Activated naive CD8-positive, alpha-beta T cell treated with anti-CD3 and anti-CD28 coated beads, Interleukin-2, amount 10 ng/mL, durations not matched to agents 7 days and 5 days (primary cell): ENCODE measurements around the gene FAM83D. TPM values are rescaled to one million over a fixed set of nuclear protein-coding genes. Genes with fewer than 3 reads are reported as not detected.

Experiments
- ATAC-seq: fragments of 150-1000 bp; cut with Tn5 transposase; one replicate; pipeline ENCODE4 v1.10.0; 2021; ENCODE audit warnings: low read depth, moderate library complexity
- POLR2A ChIA-PET: fragments of 350-600 bp; sonication (Branson Sonifier 250); formaldehyde crosslinking; loops from one replicate; lab custom pipeline; 2021; ENCODE audit warnings: antibody characterized with exemption; lab: Charles Lee
- DNase-seq: peaks from one replicate; pipeline ENCODE4 v3.0.0; 2021
- H3K27ac Mint-ChIP-seq: one replicate; pipeline ENCODE4 v1.8.0; 2022; ENCODE audit warnings: mild to moderate bottlenecking, mixed read lengths
- H3K27me3 Mint-ChIP-seq: one replicate; pipeline ENCODE4 v1.8.0; 2022; ENCODE audit warnings: mild to moderate bottlenecking, moderate library complexity, mixed read lengths
- H3K36me3 Mint-ChIP-seq: one replicate; pipeline ENCODE4 v1.8.0; 2021; ENCODE audit warnings: mild to moderate bottlenecking, mixed read lengths
- H3K4me1 Mint-ChIP-seq: one replicate; pipeline ENCODE4 v1.8.0; 2021; ENCODE audit warnings: mixed read lengths
- H3K4me3 Mint-ChIP-seq: one replicate; pipeline ENCODE4 v1.8.0; 2022; ENCODE audit warnings: mild to moderate bottlenecking, moderate library complexity, mixed read lengths
- H3K9me3 Mint-ChIP-seq: one replicate; pipeline ENCODE4 v1.8.0; 2021; ENCODE audit warnings: mixed read lengths
- total RNA-seq, 2 experiments: library from RNA; stranded (reverse); gene quantifications; one replicate each; pipeline ENCODE4 v1.2.3, GENCODE V29; 2021

FAM83D gene, protein sequence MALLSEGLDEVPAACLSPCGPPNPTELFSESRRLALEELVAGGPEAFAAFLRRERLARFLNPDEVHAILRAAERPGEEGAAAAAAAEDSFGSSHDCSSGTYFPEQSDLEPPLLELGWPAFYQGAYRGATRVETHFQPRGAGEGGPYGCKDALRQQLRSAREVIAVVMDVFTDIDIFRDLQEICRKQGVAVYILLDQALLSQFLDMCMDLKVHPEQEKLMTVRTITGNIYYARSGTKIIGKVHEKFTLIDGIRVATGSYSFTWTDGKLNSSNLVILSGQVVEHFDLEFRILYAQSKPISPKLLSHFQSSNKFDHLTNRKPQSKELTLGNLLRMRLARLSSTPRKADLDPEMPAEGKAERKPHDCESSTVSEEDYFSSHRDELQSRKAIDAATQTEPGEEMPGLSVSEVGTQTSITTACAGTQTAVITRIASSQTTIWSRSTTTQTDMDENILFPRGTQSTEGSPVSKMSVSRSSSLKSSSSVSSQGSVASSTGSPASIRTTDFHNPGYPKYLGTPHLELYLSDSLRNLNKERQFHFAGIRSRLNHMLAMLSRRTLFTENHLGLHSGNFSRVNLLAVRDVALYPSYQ
- 10 to 100 TPM; 14.4 to 15.4 TPM for total RNA-seq

DNA sequence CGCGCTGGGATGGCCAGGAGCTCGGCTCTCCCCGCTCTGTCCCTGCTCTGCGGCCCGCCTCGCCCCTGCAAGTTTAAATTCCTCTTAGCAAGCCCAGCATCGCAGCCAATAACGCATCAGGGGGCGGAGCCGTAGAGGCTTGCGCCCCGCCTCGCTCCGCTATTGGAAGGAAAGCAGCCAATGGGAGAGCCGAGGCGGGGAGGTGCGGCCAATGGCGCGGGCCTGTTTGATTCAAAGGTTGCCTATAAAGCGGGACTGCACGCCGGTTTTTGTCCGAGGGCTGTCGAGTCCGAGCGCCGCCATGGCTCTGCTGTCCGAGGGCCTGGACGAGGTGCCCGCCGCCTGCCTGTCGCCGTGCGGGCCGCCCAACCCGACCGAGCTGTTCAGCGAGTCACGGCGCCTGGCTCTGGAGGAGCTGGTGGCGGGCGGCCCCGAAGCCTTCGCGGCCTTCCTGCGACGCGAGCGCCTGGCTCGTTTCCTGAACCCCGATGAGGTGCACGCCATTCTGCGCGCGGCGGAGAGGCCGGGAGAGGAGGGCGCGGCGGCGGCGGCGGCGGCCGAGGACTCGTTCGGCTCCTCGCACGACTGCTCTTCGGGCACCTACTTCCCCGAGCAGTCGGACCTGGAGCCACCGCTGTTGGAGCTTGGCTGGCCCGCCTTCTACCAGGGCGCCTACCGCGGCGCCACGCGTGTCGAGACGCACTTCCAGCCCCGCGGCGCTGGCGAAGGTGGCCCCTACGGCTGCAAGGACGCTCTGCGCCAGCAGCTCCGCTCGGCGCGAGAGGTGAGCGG lies at the start of gene FAM83D:
TSS of gene FAM83D (plus strand) at position 276 of the 792 bp plus-strand sequence. CDS start at position 302, 26 bp downstream.
- H3K9me3 Mint-ChIP-seq, result no peaks in the 10 kb centered on the region
- POLR2A ChIA-PET, result interaction anchor here (0.6 to 1.6 kb wide), 6 partner anchors 25 to 491 kb away, joined by 3 to 14 read pairs (median 4); partner anchors contain the start of genes DHX35 and SNHG17
- DNase-seq (peak; percentile 94), ATAC-seq (peak; percentile 95)
- H3K4me1 Mint-ChIP-seq, result peaks cover 31% of the 10 kb centered on the region
- H3K4me3 Mint-ChIP-seq, result peak within 1 kb of the TSS; percentile 89
- peaks cover 16% of the 10 kb centered on the region for H3K36me3 Mint-ChIP-seq
- no peaks in the 10 kb centered on the region for H3K27me3 Mint-ChIP-seq
- peak within 1 kb of the TSS; percentile 77 for H3K27ac Mint-ChIP-seq

DNA sequence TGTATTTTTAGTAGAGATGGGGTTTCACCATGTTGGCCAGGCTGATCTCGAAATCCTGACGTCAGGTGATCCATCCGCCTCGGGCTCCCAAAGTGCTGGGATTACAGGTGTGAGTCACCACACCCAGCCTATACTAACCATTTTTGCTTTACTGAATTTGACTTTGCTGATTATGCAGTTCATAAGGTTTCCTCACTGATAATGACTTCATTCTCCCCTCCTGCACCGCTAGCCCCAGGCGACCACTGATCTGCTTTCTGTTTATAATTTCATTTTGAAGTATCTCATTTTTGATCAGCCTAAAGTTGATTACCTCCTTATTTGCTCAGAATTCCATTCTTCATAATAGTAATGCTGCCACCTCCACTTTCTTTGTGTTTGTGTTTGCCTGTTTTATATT lies 48.7 kb upstream of the FAM83D start:
- no peak overlapping the region for H3K4me3 Mint-ChIP-seq
- H3K9me3 Mint-ChIP-seq, result no peaks in the 10 kb centered on the region
- DNase-seq, result no peak
- H3K36me3 Mint-ChIP-seq, result peaks cover 20% of the 10 kb centered on the region
- POLR2A ChIA-PET, result no interaction called here
- ATAC-seq, result no peak
- H3K4me1 Mint-ChIP-seq, result peaks cover 76% of the 10 kb centered on the region
- H3K27me3 Mint-ChIP-seq, result no peaks in the 10 kb centered on the region
- no peak overlapping the region for H3K27ac Mint-ChIP-seq

DNA sequence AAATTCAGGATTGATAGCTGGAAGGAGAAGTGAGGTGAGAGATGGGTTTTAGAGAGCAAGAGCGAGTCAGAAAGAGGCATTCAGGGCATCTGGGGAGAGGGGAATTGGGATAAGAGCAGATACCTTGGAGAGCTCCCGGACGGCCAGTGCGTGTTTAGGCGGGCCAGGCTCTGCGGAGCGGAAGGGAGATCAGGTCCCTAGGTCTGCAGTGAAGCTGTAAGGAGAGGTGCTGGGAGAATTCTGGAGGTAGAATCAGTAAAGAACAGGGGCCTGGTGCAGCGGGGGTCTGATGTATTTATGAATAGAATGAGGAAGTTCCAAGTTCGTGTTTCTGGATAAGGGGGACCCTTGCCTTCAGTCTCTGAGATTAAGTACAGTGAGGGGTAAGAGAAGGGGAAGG lies 47.4 kb upstream of the FAM83D start:
- H3K4me3 Mint-ChIP-seq, result no peak overlapping the region

DNA sequence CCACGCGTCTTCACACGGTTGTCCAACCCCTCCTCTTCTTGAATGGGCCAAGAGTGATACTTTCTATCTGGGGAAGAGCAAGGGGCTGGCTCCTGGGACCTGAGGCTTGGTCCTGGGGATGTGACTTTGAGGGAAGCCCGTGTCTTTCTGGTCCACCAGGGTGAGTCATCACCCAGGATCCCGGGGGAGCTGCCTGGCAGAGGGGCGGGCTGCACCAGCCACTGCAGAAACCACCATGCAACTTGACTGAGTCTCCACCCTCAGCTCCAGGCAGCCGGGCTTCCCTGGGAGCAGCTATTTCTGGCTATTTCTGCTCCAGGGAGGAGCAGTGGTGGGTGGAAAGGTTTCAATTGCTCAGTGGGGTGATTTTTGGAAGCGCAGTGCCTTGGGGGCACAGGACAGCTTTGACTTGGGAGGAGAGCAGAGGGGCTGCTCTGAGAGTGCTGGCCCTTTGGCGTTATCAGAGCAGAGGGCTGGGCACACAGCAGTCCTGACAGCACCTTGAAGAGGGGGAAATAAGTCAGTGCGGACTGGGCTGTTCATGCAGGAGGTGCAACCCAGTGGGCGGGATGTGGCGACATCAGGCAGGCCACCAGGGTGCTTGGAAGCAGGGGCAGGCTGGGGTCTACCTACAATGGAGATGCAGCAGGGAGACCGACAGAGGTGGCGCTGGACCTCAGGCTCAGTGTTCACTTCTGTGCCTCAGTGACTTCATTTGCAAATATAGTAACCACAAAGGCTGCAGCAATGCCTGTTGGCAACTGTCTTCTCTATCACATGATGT lies 45.1 kb upstream of the FAM83D start:
- no peak for DNase-seq
- H3K36me3 Mint-ChIP-seq, result peaks cover 19% of the 10 kb centered on the region
- no peak for ATAC-seq
- no peaks in the 10 kb centered on the region for H3K27me3 Mint-ChIP-seq
- peaks cover 52% of the 10 kb centered on the region for H3K4me1 Mint-ChIP-seq
- POLR2A ChIA-PET, result interaction anchor here (1.3 kb wide), 1 partner anchor 75 kb away, joined by 4 read pairs; no protein-coding TSS in a partner anchor
- no peak overlapping the region for H3K27ac Mint-ChIP-seq
- H3K4me3 Mint-ChIP-seq, result no peak overlapping the region
- no peaks in the 10 kb centered on the region for H3K9me3 Mint-ChIP-seq

More for the DNA sequence above, 47.4 kb upstream of the FAM83D start:
- POLR2A ChIA-PET, result no interaction called here
- no peaks in the 10 kb centered on the region for H3K27me3 Mint-ChIP-seq
- H3K36me3 Mint-ChIP-seq, result peaks cover 19% of the 10 kb centered on the region
- ATAC-seq, result no peak
- H3K27ac Mint-ChIP-seq, result peak overlapping the region; percentile 26
- DNase-seq, result no peak
- H3K9me3 Mint-ChIP-seq, result no peaks in the 10 kb centered on the region
- peaks cover 72% of the 10 kb centered on the region for H3K4me1 Mint-ChIP-seq

DNA sequence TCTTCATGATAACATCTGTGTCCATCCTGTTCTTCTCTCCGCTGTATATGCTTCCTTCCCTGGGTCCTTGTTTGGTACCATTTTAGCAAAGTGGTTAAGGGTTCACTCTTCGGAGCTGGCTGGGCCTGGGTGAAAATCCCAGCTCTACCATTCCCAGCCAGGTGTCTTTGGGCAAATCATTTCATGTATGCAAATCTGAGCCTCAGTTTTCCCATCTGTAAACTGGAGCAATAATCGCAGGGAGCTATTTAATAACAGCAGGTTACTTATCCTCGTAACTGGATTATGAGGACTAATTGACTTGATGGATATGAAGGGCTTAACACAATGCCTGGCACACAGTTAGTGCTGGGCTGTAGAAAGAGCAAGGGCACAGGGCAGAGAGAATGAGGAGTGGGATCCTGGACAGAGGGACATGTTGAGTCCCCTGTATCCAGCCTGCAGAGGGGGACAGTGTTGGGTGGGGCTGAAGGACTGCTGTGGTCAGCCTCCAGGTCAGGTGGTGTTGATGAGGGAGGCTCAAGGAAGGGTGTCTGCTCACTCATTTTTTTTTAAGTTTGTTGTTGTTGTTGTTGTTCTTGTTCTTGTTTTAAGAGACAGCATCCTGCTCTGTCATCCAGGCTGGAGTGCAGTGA lies 44.3 kb upstream of the FAM83D start:
- DNase-seq (no peak), ATAC-seq (no peak)
- POLR2A ChIA-PET, result interaction anchor here (1.3 kb wide), 1 partner anchor 76 kb away, joined by 4 read pairs; no protein-coding TSS in a partner anchor
- H3K27me3 Mint-ChIP-seq, result no peaks in the 10 kb centered on the region
- H3K4me3 Mint-ChIP-seq, result no peak overlapping the region
- no peak overlapping the region for H3K27ac Mint-ChIP-seq
- H3K9me3 Mint-ChIP-seq, result peaks cover 2% of the 10 kb centered on the region
- peaks cover 47% of the 10 kb centered on the region for H3K4me1 Mint-ChIP-seq
- H3K36me3 Mint-ChIP-seq, result peaks cover 21% of the 10 kb centered on the region

DNA sequence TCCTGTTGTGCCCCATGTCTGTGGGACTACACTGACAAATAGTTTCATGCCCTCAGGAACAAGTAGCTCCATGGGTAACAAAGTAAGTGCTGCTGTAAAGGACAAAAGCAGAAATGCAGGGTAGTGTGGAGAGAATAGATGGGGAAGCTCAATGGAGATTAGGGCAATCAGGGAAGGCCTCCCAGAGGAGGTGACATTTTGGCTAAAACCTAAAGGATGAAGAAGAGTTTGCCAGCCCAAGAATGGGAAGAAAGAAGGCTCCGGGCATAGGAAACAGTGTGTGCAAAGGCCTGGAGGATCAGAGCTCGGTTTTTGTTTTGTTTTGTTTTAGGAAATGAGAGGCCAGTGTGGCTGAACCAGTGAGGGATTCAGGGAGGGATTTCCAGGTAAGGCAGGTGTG lies 43.6 kb upstream of the FAM83D start:
- peak overlapping the region; percentile 84 for H3K27ac Mint-ChIP-seq
- peaks cover 22% of the 10 kb centered on the region for H3K36me3 Mint-ChIP-seq
- POLR2A ChIA-PET, result interaction anchor here (1.2 to 1.3 kb wide), 3 partner anchors 10 to 76 kb away, joined by 4 to 5 read pairs (median 4); no protein-coding TSS in a partner anchor
- H3K27me3 Mint-ChIP-seq, result no peaks in the 10 kb centered on the region
- peaks cover 3% of the 10 kb centered on the region for H3K9me3 Mint-ChIP-seq
- H3K4me1 Mint-ChIP-seq, result peaks cover 48% of the 10 kb centered on the region
- peak overlapping the region; percentile 55 for H3K4me3 Mint-ChIP-seq
- ATAC-seq, result no peak
- DNase-seq, result no peak

DNA sequence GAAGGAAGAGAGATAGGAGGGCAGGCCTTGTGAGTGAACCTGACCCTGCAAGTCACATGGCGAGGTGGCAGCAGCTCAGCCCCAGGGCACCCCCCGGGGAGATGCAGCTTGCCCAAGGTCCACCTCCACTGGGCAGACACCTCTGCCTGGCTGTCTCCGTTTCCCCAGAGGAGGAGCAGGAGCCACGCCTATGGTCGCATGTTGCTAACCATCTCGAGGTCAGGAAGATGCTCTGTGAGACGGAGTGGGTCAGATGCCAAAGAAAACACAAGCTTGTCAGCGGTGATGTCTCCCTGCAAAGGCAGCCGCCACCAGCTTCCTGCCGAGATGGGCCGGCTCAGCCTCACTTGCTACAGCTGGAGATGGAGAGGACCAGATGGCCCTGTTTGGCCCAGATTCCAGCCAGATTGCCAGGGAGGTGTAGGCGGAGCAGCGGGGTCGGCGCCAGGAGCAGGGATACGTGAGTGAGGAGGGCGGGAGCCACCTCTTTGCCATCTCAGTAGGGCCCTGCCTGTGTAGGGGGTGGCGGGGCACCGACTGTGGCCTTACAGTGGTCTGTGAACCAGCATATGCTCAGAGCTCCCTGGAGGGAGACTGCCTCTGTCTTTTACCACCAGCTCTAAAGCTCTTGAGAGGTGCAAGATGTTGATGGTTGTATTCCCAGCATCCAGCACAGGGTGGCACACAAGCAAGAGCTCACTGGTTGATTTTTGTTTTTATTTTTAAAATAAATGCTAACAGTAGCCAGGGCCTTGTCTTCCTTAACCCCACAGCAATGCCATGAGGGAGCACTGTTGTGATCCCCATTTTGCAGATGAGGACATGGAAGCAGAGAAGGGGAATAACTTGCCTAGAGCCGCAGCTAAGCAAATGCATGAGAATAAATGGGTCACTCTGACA lies 42.9 kb upstream of the FAM83D start:
- H3K9me3 Mint-ChIP-seq, result peaks cover 3% of the 10 kb centered on the region
- H3K27me3 Mint-ChIP-seq, result no peaks in the 10 kb centered on the region
- peaks cover 18% of the 10 kb centered on the region for H3K36me3 Mint-ChIP-seq
- peaks cover 44% of the 10 kb centered on the region for H3K4me1 Mint-ChIP-seq
- H3K4me3 Mint-ChIP-seq, result peak overlapping the region; percentile 55
- DNase-seq (no peak), ATAC-seq (peak; percentile 56)
- H3K27ac Mint-ChIP-seq, result peak overlapping the region; percentile 84
- POLR2A ChIA-PET, result interaction anchor here (0.8 to 1.4 kb wide), 4 partner anchors 8 to 41 kb away, joined by 3 to 5 read pairs (median 4); no protein-coding TSS in a partner anchor

DNA sequence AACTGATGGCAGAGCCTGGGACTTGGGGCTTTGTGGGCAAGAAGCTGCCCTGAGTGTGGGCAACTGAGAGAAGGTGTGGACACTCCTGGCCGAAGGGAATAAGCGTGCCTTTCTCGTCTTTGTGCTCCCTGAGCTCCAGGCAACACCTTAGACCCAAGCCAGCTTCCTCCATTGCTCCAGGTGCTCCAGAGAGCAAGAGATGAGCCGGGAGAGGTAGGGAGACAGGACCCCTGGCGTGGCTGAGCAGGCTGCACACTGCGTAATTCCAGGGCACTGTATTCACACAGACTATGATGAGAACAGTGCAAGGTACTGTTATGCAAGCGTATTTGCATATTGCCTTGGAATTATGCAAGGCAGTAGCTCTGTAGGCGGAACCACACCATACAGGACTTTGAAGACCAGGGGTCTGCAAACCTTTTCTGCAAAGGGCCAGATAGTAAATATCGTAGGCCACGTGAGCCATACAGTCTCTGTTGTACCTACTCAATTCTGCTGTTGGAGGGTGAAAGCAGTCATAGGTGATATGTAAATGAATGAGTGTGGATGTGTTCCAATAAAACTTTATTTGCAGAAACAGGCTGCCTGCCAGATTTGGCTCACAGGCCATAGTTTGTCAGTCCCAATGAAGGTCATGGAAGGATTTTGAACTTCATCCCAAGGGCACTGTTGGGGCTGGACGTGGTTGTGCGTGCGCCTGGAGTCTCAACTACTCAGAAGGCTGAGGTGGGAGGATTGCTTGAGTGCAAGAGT lies 42.1 kb upstream of the FAM83D start:
- POLR2A ChIA-PET, result interaction anchor here (0.8 to 1.4 kb wide), 2 partner anchors 9 to 14 kb away, joined by 3 to 4 read pairs; no protein-coding TSS in a partner anchor
- H3K4me3 Mint-ChIP-seq, result no peak overlapping the region
- peaks cover 12% of the 10 kb centered on the region for H3K36me3 Mint-ChIP-seq
- no peak for ATAC-seq
- H3K9me3 Mint-ChIP-seq, result peaks cover 3% of the 10 kb centered on the region
- peaks cover 38% of the 10 kb centered on the region for H3K4me1 Mint-ChIP-seq
- no peaks in the 10 kb centered on the region for H3K27me3 Mint-ChIP-seq
- DNase-seq, result peak; percentile 14
- H3K27ac Mint-ChIP-seq, result no peak overlapping the region

DNA sequence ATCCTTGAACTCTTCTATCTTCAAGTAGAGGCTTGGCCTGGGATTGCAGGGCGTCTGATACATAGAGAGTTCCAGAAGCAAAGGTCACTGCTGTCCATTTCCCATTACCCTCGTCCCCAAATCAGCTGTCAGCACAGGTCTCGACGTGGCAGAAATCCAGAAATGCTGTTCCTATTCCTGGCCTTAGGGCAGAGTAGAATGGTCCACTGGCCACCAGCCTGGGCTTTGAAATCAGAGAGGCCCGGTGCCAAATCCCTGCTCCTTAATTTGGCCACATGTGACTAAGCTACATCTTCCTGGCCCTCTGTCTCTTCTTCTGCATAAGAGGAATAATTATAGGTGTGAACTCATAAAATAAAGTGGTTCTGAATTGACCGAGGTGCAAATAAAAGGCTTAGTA lies 40.9 kb upstream of the FAM83D start:
- ATAC-seq (no peak), DNase-seq (no peak)
- H3K9me3 Mint-ChIP-seq, result peaks cover 3% of the 10 kb centered on the region
- no peak overlapping the region for H3K27ac Mint-ChIP-seq
- peaks cover 37% of the 10 kb centered on the region for H3K4me1 Mint-ChIP-seq
- H3K4me3 Mint-ChIP-seq, result no peak overlapping the region
- H3K36me3 Mint-ChIP-seq, result peaks cover 14% of the 10 kb centered on the region
- H3K27me3 Mint-ChIP-seq, result no peaks in the 10 kb centered on the region
- POLR2A ChIA-PET, result no interaction called here

DNA sequence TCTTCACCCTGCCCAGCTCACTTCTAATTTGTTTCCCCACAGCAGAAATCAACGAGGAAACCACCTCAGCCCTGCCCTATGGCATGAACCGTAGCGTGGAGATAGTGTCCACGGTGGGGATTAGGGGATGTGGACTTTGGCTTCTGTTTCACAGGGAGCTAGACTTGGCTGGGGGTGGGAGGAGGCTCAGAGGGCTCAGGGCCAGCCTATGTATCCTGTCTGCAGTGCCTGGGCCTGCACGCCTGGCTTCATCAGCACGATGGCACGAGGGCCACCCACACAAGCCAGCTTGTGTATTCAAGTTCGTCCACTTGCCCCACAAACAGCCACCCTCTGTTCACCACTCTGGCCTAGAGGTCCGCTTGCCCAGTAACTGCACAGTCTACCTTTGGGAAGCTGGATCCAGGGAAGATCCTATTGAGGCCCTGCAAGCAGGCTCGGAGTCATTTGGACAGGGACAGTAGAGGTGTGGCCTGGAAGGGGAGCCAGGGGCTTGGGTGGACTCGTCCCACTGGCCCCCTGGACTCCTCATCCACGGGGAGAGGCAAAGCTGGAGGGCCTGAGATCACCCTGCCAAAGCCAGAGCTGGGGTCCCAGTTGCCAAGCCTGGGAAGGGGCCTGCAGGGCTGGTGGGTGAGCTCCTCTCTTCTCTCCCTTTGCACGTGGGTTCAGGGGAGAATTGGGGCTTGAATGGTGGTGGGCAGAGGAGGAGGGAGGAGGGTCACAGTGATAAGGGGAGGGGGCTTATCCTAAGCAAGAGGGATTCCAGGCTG lies 38.0 kb upstream of the FAM83D start:
- ATAC-seq (no peak), DNase-seq (no peak)
- H3K27me3 Mint-ChIP-seq, result no peaks in the 10 kb centered on the region
- H3K9me3 Mint-ChIP-seq, result peaks cover 3% of the 10 kb centered on the region
- H3K4me3 Mint-ChIP-seq, result no peak overlapping the region
- H3K4me1 Mint-ChIP-seq, result peaks cover 21% of the 10 kb centered on the region
- H3K27ac Mint-ChIP-seq, result peak overlapping the region; percentile 65
- peaks cover 9% of the 10 kb centered on the region for H3K36me3 Mint-ChIP-seq
- POLR2A ChIA-PET, result interaction anchor here (1.0 to 1.4 kb wide), 2 partner anchors 12 to 26 kb away, joined by 3 to 4 read pairs; no protein-coding TSS in a partner anchor
